HG03135 (cell line): ENCODE measurements around the gene RAB11A.

Source experiments
- ATAC-seq: cut with Tn5 transposase; IDR thresholded peaks from one replicate; pipeline ENCODE4 v1.9.1; 2021; ENCODE audit warnings: mild to moderate bottlenecking, moderate library complexity; ENCODE audit not compliant: unreplicated experiment

The RAB11A gene

GRCh38 chr15:65869126-65869953 lies at the start of gene RAB11A:
RAB11A (plus strand) TSS chr15:65869491; CDS start chr15:65869586, 95 bp downstream.
- ATAC-seq = peak; percentile 81

DNA sequence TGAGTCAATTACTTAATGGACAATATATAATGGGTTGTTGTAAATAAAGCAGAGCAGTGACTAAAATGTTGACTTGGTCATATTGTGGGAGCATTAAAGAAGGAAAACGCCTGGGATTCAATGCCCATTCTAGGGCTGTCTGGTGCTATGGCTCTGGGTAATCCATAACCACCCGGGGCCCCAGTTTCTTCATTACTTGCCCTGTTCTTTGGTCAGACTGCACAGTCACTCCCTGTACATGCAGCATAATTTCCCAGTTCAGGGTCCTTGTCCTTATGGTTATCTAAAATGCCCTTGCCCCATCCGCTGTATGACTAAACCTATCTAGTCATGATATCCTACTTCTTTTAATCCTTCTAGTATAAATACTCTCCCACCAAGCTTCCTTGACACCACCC lies 49.7 kb upstream of the RAB11A start:
- ATAC-seq = no peak

GRCh38 chr15:65821070-65821469 lies 48.2 kb upstream of the RAB11A start:
- ATAC-seq = no peak

- no peak for ATAC-seq
Measured at GRCh38 chr15:65822316-65822715, 47.0 kb upstream of the RAB11A start.

DNA sequence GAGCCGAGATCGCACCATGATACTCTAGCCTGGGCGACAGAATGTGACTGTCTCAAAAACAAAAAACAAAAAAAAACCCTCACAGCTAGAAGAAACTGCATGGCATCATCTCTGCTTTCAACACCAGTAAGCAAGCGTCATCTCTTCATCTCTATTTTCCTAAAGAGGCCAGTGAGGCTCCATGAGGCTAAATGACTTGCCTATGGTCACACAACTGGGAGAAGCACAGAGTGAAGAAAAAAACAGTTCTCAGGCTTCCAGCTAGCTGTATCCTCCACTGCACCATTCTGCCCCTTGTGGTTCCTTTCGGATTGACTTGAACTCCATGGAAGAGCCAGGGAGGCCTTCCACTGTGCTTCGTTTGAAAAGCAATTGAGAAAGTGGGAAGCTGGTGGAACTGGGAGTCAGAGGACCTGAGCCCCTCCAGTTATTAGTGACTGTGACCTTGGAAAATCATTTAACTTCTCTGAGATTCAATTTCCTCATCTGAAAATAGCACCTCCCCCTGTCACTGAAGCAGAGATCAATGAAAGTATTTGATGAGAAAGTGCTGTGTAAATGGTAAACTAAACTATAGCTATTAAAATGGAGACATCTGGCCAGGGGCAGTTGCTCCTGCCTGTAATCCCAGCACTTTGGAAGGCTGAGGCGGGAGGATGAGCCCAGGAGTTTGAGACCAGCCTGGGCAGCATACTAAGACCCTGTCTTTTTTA lies 45.1 kb upstream of the RAB11A start:
- ATAC-seq = no peak

DNA sequence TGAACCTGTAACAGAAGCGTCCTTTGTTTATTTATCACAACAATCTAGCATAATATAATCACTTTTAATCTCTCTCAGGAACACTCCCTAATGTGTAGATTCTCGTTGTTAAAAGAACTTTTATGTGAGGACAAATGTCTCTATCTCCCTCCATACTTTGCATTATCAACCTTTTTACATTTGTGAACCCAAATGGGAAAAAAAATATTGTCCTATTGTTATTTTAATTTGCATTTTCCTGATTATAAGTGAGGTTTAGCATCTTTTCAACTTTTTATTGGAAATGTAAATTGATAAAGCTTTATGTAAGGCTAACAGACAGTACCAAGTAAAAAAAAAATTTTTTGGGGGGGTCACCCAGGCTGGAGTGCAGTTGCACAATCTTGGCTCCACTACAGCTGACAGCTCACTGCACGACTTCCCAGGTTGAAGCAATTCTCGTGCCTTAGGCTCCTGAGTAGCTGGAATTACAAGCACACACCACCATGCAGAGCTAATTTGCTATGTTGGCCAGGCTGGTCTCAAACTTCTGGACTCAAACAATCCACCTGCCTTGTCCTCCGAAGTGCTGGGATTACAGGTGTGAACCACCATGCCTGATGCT lies 44.2 kb upstream of the RAB11A start:
- no peak for ATAC-seq

DNA sequence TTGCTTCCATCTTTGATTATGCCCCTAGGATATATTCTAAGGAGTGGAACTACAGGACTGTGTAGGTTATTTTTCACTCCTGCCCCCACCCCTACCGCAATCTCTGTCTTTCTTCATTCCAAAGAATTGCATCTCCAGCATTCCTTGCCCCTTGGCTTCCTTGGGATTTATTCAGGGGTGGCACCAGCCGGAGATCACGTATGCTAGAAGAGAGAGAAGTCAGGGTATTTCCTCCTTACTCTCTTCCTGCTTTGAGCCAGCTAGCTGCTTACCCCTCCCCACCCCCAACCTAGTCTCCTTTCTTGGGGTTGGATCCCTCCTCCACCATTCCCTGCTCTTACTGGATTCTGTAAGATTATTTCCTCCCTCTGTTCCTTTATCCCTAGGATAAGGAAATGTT lies 42.2 kb upstream of the RAB11A start:
- ATAC-seq = no peak

DNA sequence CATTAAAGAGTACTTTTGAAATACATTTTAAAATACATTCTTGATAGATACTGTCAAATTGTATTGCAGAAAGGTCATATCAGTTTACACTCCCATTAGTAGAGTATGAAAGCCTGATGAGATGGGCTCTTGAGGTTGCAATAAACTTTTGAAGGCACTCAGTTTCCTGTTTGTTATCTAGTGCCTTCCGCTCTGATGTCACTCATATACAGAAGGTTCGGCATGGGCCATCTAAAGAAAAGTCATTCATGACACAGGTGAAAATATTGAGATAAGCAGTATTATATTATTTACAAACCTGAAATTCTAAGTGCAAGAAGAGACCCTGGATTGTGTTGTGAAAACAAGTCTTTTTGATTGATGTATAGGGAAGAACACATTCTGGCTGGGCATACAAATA lies 40.7 kb upstream of the RAB11A start:
- no peak for ATAC-seq

DNA sequence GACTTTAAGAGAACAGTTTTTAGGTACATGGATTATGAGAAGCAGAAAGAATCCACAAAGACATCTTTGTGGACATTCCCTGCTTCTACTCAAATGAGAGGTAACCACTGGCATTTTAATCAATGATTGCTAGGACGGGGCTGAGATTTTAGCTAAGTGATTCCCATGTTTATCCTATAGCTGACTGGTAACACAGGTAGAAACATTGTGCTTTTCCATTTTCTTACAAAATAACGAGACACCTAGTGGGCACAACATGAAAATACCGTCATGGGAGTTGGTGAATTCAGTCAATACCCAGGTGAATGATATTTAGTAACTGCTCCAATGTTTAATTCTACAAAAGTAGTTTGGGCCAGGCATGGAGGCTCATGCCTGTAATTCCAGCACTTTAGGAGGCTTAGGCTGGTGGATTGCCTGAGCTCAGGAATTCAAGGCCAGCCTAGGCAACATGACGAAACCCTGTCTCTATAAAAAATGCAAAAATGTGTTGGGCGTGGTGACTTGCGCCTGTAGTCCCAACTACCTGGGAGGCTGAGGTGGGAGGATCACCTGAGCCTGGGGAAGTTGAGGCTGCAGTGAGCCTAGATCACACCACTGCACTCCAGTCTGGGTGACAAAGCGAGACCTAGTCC lies 40.0 kb upstream of the RAB11A start:
- no peak for ATAC-seq

DNA sequence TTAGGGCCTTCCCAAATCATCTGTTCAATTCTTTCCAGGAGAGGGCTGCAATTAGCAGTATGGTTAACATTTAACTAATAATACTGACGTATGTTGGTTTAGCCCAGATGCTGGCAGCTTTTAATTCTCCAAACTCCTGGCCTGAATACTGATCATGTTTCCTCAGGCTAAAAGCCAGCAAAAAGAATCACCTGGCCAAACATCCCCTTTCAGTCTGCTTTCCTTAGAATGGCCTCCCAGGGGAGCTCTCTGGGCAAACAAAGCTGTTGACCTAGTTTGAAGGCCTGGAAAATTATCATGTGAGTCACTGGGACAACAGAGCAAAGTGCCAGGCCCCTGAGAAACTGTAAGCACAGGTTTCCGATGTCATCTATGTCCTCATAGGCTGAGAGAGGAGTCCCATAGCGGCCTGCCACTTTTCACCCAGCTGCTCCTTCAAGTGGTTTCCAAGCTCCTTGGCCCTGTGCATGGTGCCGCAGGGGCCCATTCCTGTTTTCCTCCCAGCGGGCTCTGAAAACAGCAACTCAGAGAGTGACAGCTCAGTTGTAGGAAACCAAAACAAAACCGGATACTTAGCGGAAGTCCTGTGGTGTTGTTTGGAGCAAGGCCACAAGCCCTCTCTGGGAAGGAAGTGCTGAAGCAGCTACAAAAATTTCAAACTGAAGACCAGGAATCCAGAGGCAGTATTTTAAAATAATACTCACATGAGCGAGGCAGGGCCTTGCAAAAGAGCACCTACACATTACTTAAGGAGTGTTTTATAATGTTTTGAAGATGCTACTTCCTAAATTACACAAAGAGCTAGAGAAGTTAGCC lies 36.5 kb upstream of the RAB11A start:
- ATAC-seq = no peak

GRCh38 chr15:65833501-65834205 lies 35.6 kb upstream of the RAB11A start:
- no peak for ATAC-seq

GRCh38 chr15:65834603-65835282 lies 34.5 kb upstream of the RAB11A start:
- ATAC-seq = no peak

DNA sequence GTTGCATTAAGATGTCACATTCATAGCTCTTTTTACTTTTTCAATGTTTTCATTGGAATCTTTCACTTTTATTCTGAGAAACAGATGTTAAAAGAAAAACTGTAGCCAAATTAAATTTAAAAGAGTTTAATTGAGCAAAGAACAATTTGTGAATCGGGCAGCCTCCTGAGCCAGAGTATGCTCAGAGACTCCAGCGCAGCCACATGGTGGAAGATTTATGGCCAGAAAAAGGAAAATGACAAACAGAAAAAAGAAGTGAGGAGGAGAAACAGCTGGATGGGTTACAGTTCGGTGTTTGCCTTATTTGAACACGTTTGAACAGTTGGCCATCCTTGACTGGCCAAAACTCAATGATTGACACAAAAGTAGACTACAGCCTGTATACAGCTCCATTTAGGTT lies 33.8 kb upstream of the RAB11A start:
- no peak for ATAC-seq

DNA sequence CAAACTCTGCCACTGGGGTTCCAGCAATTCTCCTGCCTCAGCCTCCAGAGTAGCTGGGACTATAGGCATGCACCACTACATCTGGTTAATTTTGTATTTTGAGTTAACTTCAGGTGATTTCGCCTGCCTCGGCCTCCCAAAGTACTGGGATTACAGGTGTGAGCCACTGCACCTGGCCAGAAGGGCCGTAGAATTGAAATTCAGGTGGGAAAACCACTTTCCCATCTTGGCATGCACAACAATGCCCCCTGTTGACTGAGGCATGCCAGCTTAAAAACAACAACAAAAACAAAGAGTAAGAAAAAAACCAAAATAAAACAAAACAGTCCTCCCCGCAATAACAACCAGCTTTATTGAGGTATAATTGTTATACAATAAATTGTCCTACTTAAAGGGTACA lies 32.6 kb upstream of the RAB11A start:
- no peak for ATAC-seq

DNA sequence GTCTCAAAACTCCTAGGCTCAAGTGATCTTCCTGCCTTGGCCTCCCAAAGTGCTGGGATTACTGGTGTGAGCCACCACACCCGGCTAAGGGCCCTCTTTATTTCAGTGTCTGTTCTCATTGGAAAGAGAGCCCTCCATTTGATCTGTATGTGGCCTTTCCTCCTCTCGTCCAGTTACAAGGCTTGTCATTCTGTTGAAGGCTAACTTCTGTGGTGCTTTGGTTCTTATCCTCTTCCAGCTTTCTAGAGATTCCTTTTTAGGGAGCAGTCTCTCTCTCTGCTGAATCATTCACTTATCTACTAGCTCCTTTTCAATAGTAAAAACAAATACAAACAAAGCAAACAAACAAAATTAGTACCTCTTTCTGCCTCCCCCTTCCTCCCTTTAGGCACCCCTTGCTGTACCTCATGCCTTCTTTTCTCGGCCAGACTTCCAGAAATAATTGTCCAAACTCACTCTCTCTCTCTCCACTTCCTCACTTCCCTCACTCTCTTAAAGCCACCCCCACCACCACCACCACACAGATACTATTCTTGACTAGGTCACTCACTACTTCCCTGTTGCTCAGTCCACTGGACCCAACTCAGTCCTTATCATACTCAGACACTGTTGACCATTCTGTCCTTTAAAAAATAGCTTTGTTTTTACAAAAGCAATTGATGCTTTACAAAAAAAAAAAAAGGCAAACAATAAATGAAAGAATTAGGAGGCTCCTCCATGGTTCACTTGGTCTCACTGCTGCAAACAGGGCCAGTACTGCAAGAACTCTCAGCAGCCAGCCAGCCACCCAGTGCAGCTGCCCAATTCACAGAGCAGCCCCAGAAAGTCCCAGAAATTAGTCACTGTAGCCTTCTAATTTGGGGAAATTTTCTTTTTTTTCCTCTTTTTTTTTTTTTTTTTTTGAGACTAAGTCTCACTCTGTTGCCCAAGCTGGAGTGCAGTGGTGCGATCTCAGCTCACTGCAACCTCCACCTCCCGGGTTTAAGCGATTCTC lies 31.7 kb upstream of the RAB11A start:
- ATAC-seq = no peak

GRCh38 chr15:65839354-65839901 lies 29.9 kb upstream of the RAB11A start:
- no peak for ATAC-seq

DNA sequence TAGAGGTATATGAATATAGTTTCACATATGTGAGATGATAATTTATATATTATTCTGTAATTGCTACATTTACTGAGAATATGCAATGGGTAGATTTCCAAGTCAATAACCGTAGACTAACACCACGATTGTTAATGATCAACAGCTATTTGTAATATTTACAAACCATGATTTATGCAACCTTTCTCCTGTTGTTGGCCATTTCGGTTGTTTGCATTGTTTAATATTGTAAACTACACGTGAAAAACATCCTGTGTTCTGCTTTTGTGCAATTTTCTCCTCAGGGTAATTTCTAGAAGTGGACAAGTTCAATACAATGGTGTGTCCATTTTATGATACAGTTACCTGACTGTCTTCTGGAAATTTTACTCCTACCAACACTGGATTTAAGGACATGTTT lies 29.3 kb upstream of the RAB11A start:
- no peak for ATAC-seq
